Natural killer cell (primary cell): Measurements from ENCODE around the gene PID1. TPM values are rescaled to one million over a fixed set of nuclear protein-coding genes. Genes with fewer than 3 reads are reported as not detected.

Source experiments
- ATAC-seq, 3 donors: fragments of 150-1000 bp in 2 of 3; fragments of 200-7000 bp in 1 of 3; cut with Tn5 transposase; 1 replicate in 1 of 3; 2 replicates in 2 of 3; pipeline ENCODE4 v1.10.0; 2021; ENCODE audit warnings: mild to moderate bottlenecking in 2 of 3, moderate library complexity in 2 of 3
- DNase-seq, 2 donors: peaks; one replicate each; pipeline versions ENCODE4 v3.0.0 to v3.0.0-alpha.2; 2013 to 2021; ENCODE audit warnings: mixed read lengths in 1 of 2
- H3K27ac ChIP-seq: one replicate; pipeline ENCODE4 v1.5.1; 2013; ENCODE audit warnings: mild to moderate bottlenecking, low read length
- H3K27me3 ChIP-seq: one replicate; pipeline ENCODE4 v1.6.1; 2013; ENCODE audit warnings: low read length; ENCODE audit not compliant: control insufficient read depth, insufficient read depth
- H3K36me3 ChIP-seq: one replicate; pipeline ENCODE4 v1.6.1; 2013; ENCODE audit warnings: low read length; ENCODE audit not compliant: control insufficient read depth, insufficient read depth
- H3K4me1 ChIP-seq: one replicate; pipeline ENCODE4 v1.6.1; 2013; ENCODE audit warnings: low read length; ENCODE audit not compliant: control insufficient read depth, insufficient read depth
- H3K4me3 ChIP-seq: one replicate; pipeline ENCODE4 v1.5.1; 2013; ENCODE audit warnings: low read length
- H3K9me3 ChIP-seq: one replicate; pipeline ENCODE4 v1.6.1; 2013; ENCODE audit warnings: low read length; ENCODE audit not compliant: control insufficient read depth, insufficient read depth
- H3K27ac Mint-ChIP-seq, 2 donors: one replicate each; pipeline ENCODE4 v1.8.0; 2022; ENCODE audit warnings: mild to moderate bottlenecking in 2 of 2, mixed read lengths in 2 of 2, moderate library complexity in 1 of 2
- H3K27me3 Mint-ChIP-seq, 2 donors: one replicate each; pipeline ENCODE4 v1.8.0; 2022; ENCODE audit warnings: low read depth in 2 of 2, mixed read lengths in 2 of 2
- H3K36me3 Mint-ChIP-seq: one replicate; pipeline ENCODE4 v1.8.0; 2022; ENCODE audit warnings: mixed read lengths
- H3K4me1 Mint-ChIP-seq, 2 donors: one replicate each; pipeline ENCODE4 v1.8.0; 2022; ENCODE audit warnings: mixed read lengths in 2 of 2
- H3K4me3 Mint-ChIP-seq: one replicate; pipeline ENCODE4 v1.8.0; 2022; ENCODE audit warnings: mild to moderate bottlenecking, moderate library complexity, mixed read lengths
- H3K9me3 Mint-ChIP-seq, 2 donors: one replicate each; pipeline ENCODE4 v1.8.0; 2022; ENCODE audit warnings: mixed read lengths in 2 of 2
- CTCF ChIP-seq: fragments of 200-600 bp; IDR thresholded peaks from one replicate; pipeline ENCODE4 v1.8.0; 2022; ENCODE audit warnings: antibody characterized with exemption
- WGBS: methylation state at CpG from one replicate; pipeline ENCODE4 v1.1.7; 2013; ENCODE audit warnings: missing lambda C conversion rate; ENCODE audit not compliant: insufficient coverage; 5-methylcytosine and 5-hydroxymethylcytosine counted together
- intact Hi-C: fragments of 100-400 bp; cut with micrococcal nuclease; formaldehyde crosslinking; loops from one replicate; pipeline ENCODE4 v1.14.2; 2022
- total RNA-seq, 4 donors: library from RNA; stranded (reverse); fragments of 120-200 nt in 1 of 4; gene quantifications; one replicate each; pipeline versions ENCODE4 v1.2.3 to v1.2.4, GENCODE V29; 2013 to 2022

Gene PID1
- total RNA-seq, 3 donors from 2014 or later (not counting 1 experiment from before 2014, with no cell fraction given): 0.56 to 3.0 (median 1.0) TPM

GRCh38 chr2:229254206-229254605 is 16.9 kb downstream of the PID1 start:
- ATAC-seq: no peak
- Mint-ChIP-seq H3K4me3 (no peak overlapping the region), H3K27me3 (no peaks in the 10 kb centered on the region), H3K4me1 (no peaks in the 10 kb centered on the region), H3K36me3 (no peaks in the 10 kb centered on the region), H3K27ac (no peak overlapping the region), H3K9me3 (peaks cover 2 to 8% of the 10 kb centered on the region in 2 donors)
- no peak for TF ChIP-seq CTCF
- H3K27ac ChIP-seq: no peak overlapping the region
- no peak overlapping the region for H3K4me3 ChIP-seq
- 63% methylated on average over 4 of the region's 4 CpGs for WGBS
- intact Hi-C loops: no loop called here
- no peaks in the 10 kb centered on the region for H3K36me3 ChIP-seq
- H3K27me3 ChIP-seq: no peaks in the 10 kb centered on the region
- no peak for DNase-seq
- no peaks in the 10 kb centered on the region for H3K4me1 ChIP-seq
- no peaks in the 10 kb centered on the region for H3K9me3 ChIP-seq

- Mint-ChIP-seq H3K27me3 (no peaks in the 10 kb centered on the region), H3K36me3 (no peaks in the 10 kb centered on the region), H3K4me3 (no peak overlapping the region), H3K9me3 (peaks cover 2 to 8% of the 10 kb centered on the region in 2 donors), H3K27ac (no peak overlapping the region), H3K4me1 (no peaks in the 10 kb centered on the region)
- DNase-seq: no peak
- Histone ChIP-seq H3K36me3 (no peaks in the 10 kb centered on the region), H3K27ac (no peak overlapping the region), H3K4me3 (no peak overlapping the region), H3K4me1 (no peaks in the 10 kb centered on the region), H3K9me3 (no peaks in the 10 kb centered on the region), H3K27me3 (no peaks in the 10 kb centered on the region)
- intact Hi-C loops: no loop called here
- no peak for ATAC-seq
- no peak for TF ChIP-seq CTCF
These were observed 18.1 kb downstream of the PID1 start for GRCh38 chr2:229252996-229253395.

- 50% methylated on average over 1 of the region's 1 CpG for WGBS
- no peak for TF ChIP-seq CTCF
These were observed 18.8 kb downstream of the PID1 start for GRCh38 chr2:229252280-229252679.

GRCh38 chr2:229249536-229249935 is 21.6 kb downstream of the PID1 start:
- ATAC-seq (no peak), DNase-seq (no peak)
- WGBS: 80% methylated on average over 1 of the region's 3 CpGs
- Histone ChIP-seq H3K36me3 (no peaks in the 10 kb centered on the region), H3K27me3 (no peaks in the 10 kb centered on the region), H3K4me3 (no peak overlapping the region), H3K27ac (no peak overlapping the region), H3K9me3 (no peaks in the 10 kb centered on the region), H3K4me1 (no peaks in the 10 kb centered on the region)
- no peak for TF ChIP-seq CTCF
- Mint-ChIP-seq H3K4me1 (no peaks in the 10 kb centered on the region), H3K27ac (no peak overlapping the region), H3K27me3 (no peaks in the 10 kb centered on the region), H3K4me3 (no peak overlapping the region), H3K9me3 (peaks cover 6% of the 10 kb centered on the region in 2 donors), H3K36me3 (no peaks in the 10 kb centered on the region)
- intact Hi-C loops: no loop called here

More at GRCh38 chr2:229252280-229252679, 18.8 kb downstream of the PID1 start:
- no peak overlapping the region for H3K27ac Mint-ChIP-seq
- DNase-seq: no peak
- H3K4me3 ChIP-seq: no peak overlapping the region
- H3K9me3 Mint-ChIP-seq: peaks cover 4 to 8% of the 10 kb centered on the region in 2 donors
- H3K4me1 ChIP-seq: no peaks in the 10 kb centered on the region
- no peaks in the 10 kb centered on the region for H3K4me1 Mint-ChIP-seq
- H3K27ac ChIP-seq: no peak overlapping the region
- no peak overlapping the region for H3K4me3 Mint-ChIP-seq
- ATAC-seq: no peak
- H3K9me3 ChIP-seq: no peaks in the 10 kb centered on the region
- intact Hi-C loops: no loop called here
- H3K27me3 Mint-ChIP-seq: no peaks in the 10 kb centered on the region
- H3K36me3 Mint-ChIP-seq: no peaks in the 10 kb centered on the region
- H3K27me3 ChIP-seq: no peaks in the 10 kb centered on the region
- H3K36me3 ChIP-seq: no peaks in the 10 kb centered on the region
